Measurements from ENCODE around the gene KCNJ14.

The KCNJ14 gene

GRCh38 chr19:48478339-48479256 is 23.2 kb downstream of the KCNJ14 start:
- TF ChIP-seq FOXK2 (IDR thresholded peaks at IDR 0.05): no peak
- TF ChIP-seq ELF4 (IDR thresholded peaks at IDR 0.05): no peak
- no peak for TF ChIP-seq LEF1 (IDR thresholded peaks at IDR 0.05; ENCODE audit: borderline replicate concordance)
- no peak for DNase-seq (ENCODE audit: extremely low spot score)
- ChIA-PET POLR2A (no interaction called here), CTCF (no interaction called here)

- POLR2A ChIA-PET: no interaction called here
- no peak for DNase-seq (ENCODE audit: extremely low spot score)
- CTCF ChIA-PET: no interaction called here
- TF ChIP-seq BHLHE40 (IDR thresholded peaks at IDR 0.05; ENCODE audit: borderline replicate concordance): no peak
- TF ChIP-seq L3MBTL2 (conservative IDR thresholded peaks at IDR 0.05): no peak
- no peak for TF ChIP-seq PKNOX1 (IDR thresholded peaks at IDR 0.05)
- TF ChIP-seq HDGF (IDR thresholded peaks at IDR 0.05; ENCODE audit: borderline replicate concordance): no peak
- no peak for TF ChIP-seq SP1 (IDR thresholded peaks at IDR 0.05)
- no peak for TF ChIP-seq FOXK2 (IDR thresholded peaks at IDR 0.05)
- TF ChIP-seq FOXM1 (IDR thresholded peaks at IDR 0.05; ENCODE audit: borderline replicate concordance): no peak
- TF ChIP-seq ELF4 (IDR thresholded peaks at IDR 0.05): no peak
- no peak for TF ChIP-seq NFRKB (IDR thresholded peaks at IDR 0.05)
Observed at GRCh38 chr19:48479686-48480085, 24.3 kb downstream of the KCNJ14 start.

- TF ChIP-seq FOXK2 (IDR thresholded peaks at IDR 0.05): no peak
- TF ChIP-seq FOXM1 (IDR thresholded peaks at IDR 0.05; ENCODE audit: borderline replicate concordance): no peak
- no peak for TF ChIP-seq LEF1 (IDR thresholded peaks at IDR 0.05; ENCODE audit: borderline replicate concordance)
- no peak for TF ChIP-seq CTBP1 (IDR thresholded peaks at IDR 0.05; ENCODE audit: borderline replicate concordance)
- TF ChIP-seq ELF4 (IDR thresholded peaks at IDR 0.05): no peak
- TF ChIP-seq L3MBTL2 (conservative IDR thresholded peaks at IDR 0.05): no peak
- TF ChIP-seq BHLHE40 (IDR thresholded peaks at IDR 0.05; ENCODE audit: borderline replicate concordance): no peak
- TF ChIP-seq SUZ12 (IDR thresholded peaks at IDR 0.05): no peak
- no peak for TF ChIP-seq ZNF384 (IDR thresholded peaks at IDR 0.05)
- TF ChIP-seq NFRKB (IDR thresholded peaks at IDR 0.05): no peak
- no peak for TF ChIP-seq SP1 (IDR thresholded peaks at IDR 0.05)
- no peak for TF ChIP-seq ARNT (IDR thresholded peaks at IDR 0.05)
- no peak for TF ChIP-seq PKNOX1 (IDR thresholded peaks at IDR 0.05)
- CTCF ChIA-PET: no interaction called here
- POLR2A ChIA-PET: no interaction called here
- no peak for DNase-seq (ENCODE audit: extremely low spot score)
Observed at GRCh38 chr19:48480183-48480557, 24.8 kb downstream of the KCNJ14 start.

- no peak for TF ChIP-seq HDGF (IDR thresholded peaks at IDR 0.05; ENCODE audit: borderline replicate concordance)
- no peak for TF ChIP-seq NFRKB (IDR thresholded peaks at IDR 0.05)
- no peak for TF ChIP-seq SP1 (IDR thresholded peaks at IDR 0.05)
- POLR2A ChIA-PET: no interaction called here
- CTCF ChIA-PET: interaction anchor here (0.6 kb wide), 1 partner anchor 149 kb away, joined by 3 read pairs; no protein-coding TSS in a partner anchor
- DNase-seq (ENCODE audit: extremely low spot score): no peak
Observed at GRCh38 chr19:48480558-48481500, 25.5 kb downstream of the KCNJ14 start.

GRCh38 chr19:48481846-48482639 is 26.7 kb downstream of the KCNJ14 start:
- no peak for DNase-seq (ENCODE audit: extremely low spot score)
- TF ChIP-seq PKNOX1 (IDR thresholded peaks at IDR 0.05) (no peak), FOXM1 (IDR thresholded peaks at IDR 0.05; ENCODE audit: borderline replicate concordance) (no peak), FOXK2 (IDR thresholded peaks at IDR 0.05) (no peak), SUZ12 (IDR thresholded peaks at IDR 0.05) (no peak), NFRKB (IDR thresholded peaks at IDR 0.05) (no peak), SP1 (IDR thresholded peaks at IDR 0.05) (no peak), LEF1 (IDR thresholded peaks at IDR 0.05; ENCODE audit: borderline replicate concordance) (no peak), CTBP1 (IDR thresholded peaks at IDR 0.05; ENCODE audit: borderline replicate concordance) (no peak), L3MBTL2 (conservative IDR thresholded peaks at IDR 0.05) (no peak), HDGF (IDR thresholded peaks at IDR 0.05; ENCODE audit: borderline replicate concordance) (no peak), ZNF384 (IDR thresholded peaks at IDR 0.05) (no peak)
- POLR2A ChIA-PET: no interaction called here
- CTCF ChIA-PET: interaction anchor here (0.7 kb wide), 1 partner anchor 72 kb away, joined by 3 read pairs; no protein-coding TSS in a partner anchor

- DNase-seq (ENCODE audit: extremely low spot score): no peak
- CTCF ChIA-PET: no interaction called here
- POLR2A ChIA-PET: no interaction called here
- TF ChIP-seq ZNF384 (IDR thresholded peaks at IDR 0.05): no peak
- no peak for TF ChIP-seq PKNOX1 (IDR thresholded peaks at IDR 0.05)
- TF ChIP-seq SUZ12 (IDR thresholded peaks at IDR 0.05): no peak
- no peak for TF ChIP-seq TARDBP (IDR thresholded peaks at IDR 0.05)
- no peak for TF ChIP-seq FOXA1 (IDR thresholded peaks at IDR 0.05)
- TF ChIP-seq L3MBTL2 (conservative IDR thresholded peaks at IDR 0.05): no peak
Observed at GRCh38 chr19:48483301-48483700, 27.9 kb downstream of the KCNJ14 start.

Measured in HEK293T (cell line).